ENCODE data around the gene DCHS1. TPM values are rescaled to one million over a fixed set of nuclear protein-coding genes. Genes with fewer than 3 reads are reported as not detected.

The DCHS1 gene
- total and polyA plus RNA-seq, 10 donors, result 1.9 to 58.8 (median 36.3) TPM

GRCh38 chr11:6602096-6602940, 53.3 kb downstream of the DCHS1 start:
- no peaks in the 10 kb centered on the region for H3K27me3 ChIP-seq (replicated peaks in 1 of 7)
- peak overlapping the region; percentile 60 to 91 (median 84) for H3K4me3 ChIP-seq
- 51 to 65% (median 56%) methylated on average over 7 of the region's 7 CpGs for WGBS, 5 donors
- DNase-seq, result no peak
- no peaks in the 10 kb centered on the region for H3K9me3 ChIP-seq
- TF ChIP-seq POLR2AphosphoS5 (IDR thresholded peaks at IDR 0.05) (no peak), POLR2A (IDR thresholded peaks at IDR 0.05) (no peak)
- TF ChIP-seq, protein P1, sequence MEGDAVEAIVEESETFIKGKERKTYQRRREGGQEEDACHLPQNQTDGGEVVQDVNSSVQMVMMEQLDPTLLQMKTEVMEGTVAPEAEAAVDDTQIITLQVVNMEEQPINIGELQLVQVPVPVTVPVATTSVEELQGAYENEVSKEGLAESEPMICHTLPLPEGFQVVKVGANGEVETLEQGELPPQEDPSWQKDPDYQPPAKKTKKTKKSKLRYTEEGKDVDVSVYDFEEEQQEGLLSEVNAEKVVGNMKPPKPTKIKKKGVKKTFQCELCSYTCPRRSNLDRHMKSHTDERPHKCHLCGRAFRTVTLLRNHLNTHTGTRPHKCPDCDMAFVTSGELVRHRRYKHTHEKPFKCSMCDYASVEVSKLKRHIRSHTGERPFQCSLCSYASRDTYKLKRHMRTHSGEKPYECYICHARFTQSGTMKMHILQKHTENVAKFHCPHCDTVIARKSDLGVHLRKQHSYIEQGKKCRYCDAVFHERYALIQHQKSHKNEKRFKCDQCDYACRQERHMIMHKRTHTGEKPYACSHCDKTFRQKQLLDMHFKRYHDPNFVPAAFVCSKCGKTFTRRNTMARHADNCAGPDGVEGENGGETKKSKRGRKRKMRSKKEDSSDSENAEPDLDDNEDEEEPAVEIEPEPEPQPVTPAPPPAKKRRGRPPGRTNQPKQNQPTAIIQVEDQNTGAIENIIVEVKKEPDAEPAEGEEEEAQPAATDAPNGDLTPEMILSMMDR (IDR thresholded peaks at IDR 0.05 in 8 of 11, conservative IDR thresholded peaks at IDR 0.05 in 3 of 11), result no peak
- peaks cover 48 to 78% (median 61%) of the 10 kb centered on the region in 6 donors for H3K4me1 ChIP-seq
- peak overlapping the region in 7 of 8 donors; percentile 90 to 98 (median 94) for H3K27ac ChIP-seq
- peaks cover 0 to 63% (median 39%) of the 10 kb centered on the region in 6 donors for H3K36me3 ChIP-seq
- intact Hi-C loops (cut with DNase I; ENCODE audit: low total_unique reads), result loop anchor here (5.0 kb wide), 1 partner anchor 80 kb away; the partner anchor contains the start of gene MRPL17

DNA sequence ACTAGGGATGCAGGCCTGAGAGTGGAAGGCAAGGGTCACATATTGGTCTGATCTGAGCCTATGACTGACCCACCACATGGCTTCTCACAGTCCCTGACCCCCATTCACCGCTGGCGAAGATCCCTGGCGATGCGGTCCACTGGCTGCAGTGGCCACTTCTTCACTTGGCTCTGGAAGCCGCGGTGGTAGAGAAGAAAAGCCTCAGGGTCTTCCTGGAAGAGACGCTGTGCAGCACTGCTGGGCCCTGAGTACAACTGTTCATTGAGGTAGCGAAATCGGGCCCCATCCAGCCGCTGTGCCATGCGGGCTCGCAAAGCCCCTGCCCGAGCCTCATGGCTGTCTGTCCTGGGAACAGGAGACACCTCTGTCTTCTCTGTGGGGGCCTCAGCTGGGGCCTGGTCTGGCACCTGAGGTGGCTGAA, 54.6 kb downstream of the DCHS1 start:
- Histone ChIP-seq H3K9me3 (no peaks in the 10 kb centered on the region), H3K27ac (no peak overlapping the region), H3K36me3 (peaks cover 0 to 69% (median 49%) of the 10 kb centered on the region in 6 donors), H3K4me3 (no peak overlapping the region), H3K27me3 (replicated peaks in 1 of 7) (no peaks in the 10 kb centered on the region), H3K4me1 (peaks cover 35 to 65% (median 48%) of the 10 kb centered on the region in 6 donors)
- no peak for TF ChIP-seq POLR2A (IDR thresholded peaks at IDR 0.05)
- TF ChIP-seq POLR2AphosphoS5 (IDR thresholded peaks at IDR 0.05), result no peak
- TF ChIP-seq, protein P1 (IDR thresholded peaks at IDR 0.05 in 8 of 11, conservative IDR thresholded peaks at IDR 0.05 in 3 of 11), result no peak
- no peak for DNase-seq
- WGBS, 5 donors, result 97 to 98% (median 97%) methylated on average over 11 to 13 of the region's 13 CpGs
- intact Hi-C loops (cut with DNase I; ENCODE audit: low total_unique reads), result loop anchor here (5.0 kb wide), 1 partner anchor 81 kb away; the partner anchor contains the start of gene MRPL17

- peaks cover 0 to 70% (median 53%) of the 10 kb centered on the region in 6 donors for H3K36me3 ChIP-seq
- intact Hi-C loops (cut with DNase I; ENCODE audit: low total_unique reads), result loop anchor here (5.0 to 10.0 kb wide), 2 partner anchors 65 to 82 kb away; partner anchors contain the start of gene MRPL17
- 88 to 92% (median 89%) methylated on average over 2 of the region's 2 CpGs for WGBS, 5 donors
These were observed 55.7 kb downstream of the DCHS1 start for GRCh38 chr11:6599881-6600390.

More at GRCh38 chr11:6599881-6600390, 55.7 kb downstream of the DCHS1 start:
- Histone ChIP-seq H3K27ac (no peak overlapping the region), H3K4me1 (peaks cover 24 to 54% (median 37%) of the 10 kb centered on the region in 6 donors), H3K9me3 (no peaks in the 10 kb centered on the region), H3K27me3 (replicated peaks in 1 of 7) (no peaks in the 10 kb centered on the region), H3K4me3 (no peak overlapping the region)
- TF ChIP-seq, protein P1 (IDR thresholded peaks at IDR 0.05 in 8 of 11, conservative IDR thresholded peaks at IDR 0.05 in 3 of 11), result no peak
- TF ChIP-seq POLR2A (IDR thresholded peaks at IDR 0.05) (no peak), POLR2AphosphoS5 (IDR thresholded peaks at IDR 0.05) (no peak)
- DNase-seq, result no peak

Measured in spleen (tissue), 11 donors.